Measurements from ENCODE around the gene PTPRN2. TPM values are rescaled to one million over a fixed set of nuclear protein-coding genes. Genes with fewer than 3 reads are reported as not detected.

The PTPRN2 gene
- total and polyA plus RNA-seq, 2 of the 8 experiments (the other 6 are each of a cell fraction or from before 2014, with no cell fraction given): 2.6 to 4.5 TPM

GRCh38 chr7:158192184-158192835 lies 395.3 kb downstream of the PTPRN2 start (continued):
- TF ChIP-seq EP300 (IDR thresholded peaks at IDR 0.05; ENCODE audit: borderline replicate concordance in 1 of 2, low read depth in 2 of 2, low read length in 2 of 2) (no peak), POLR2AphosphoS5 (IDR thresholded peaks at IDR 0.05; ENCODE audit: low read depth, low read length) (no peak), TBP (IDR thresholded peaks at IDR 0.05; ENCODE audit: low read depth, low read length) (no peak)

All from H1 (cell line).